Glomerular visceral epithelial cell (primary cell): ENCODE measurements around the gene NELFB.
"Not testable (repeated sequence)": the region's sequence is repeated elsewhere in the genome, so short reads cannot be mapped to it uniquely, and the experiment has no call there.

Experiments
- DNase-seq: peaks from one replicate; pipeline ENCODE4 v3.0.0-alpha.2; 2016; ENCODE audit errors: extremely low spot score

The NELFB gene

DNA sequence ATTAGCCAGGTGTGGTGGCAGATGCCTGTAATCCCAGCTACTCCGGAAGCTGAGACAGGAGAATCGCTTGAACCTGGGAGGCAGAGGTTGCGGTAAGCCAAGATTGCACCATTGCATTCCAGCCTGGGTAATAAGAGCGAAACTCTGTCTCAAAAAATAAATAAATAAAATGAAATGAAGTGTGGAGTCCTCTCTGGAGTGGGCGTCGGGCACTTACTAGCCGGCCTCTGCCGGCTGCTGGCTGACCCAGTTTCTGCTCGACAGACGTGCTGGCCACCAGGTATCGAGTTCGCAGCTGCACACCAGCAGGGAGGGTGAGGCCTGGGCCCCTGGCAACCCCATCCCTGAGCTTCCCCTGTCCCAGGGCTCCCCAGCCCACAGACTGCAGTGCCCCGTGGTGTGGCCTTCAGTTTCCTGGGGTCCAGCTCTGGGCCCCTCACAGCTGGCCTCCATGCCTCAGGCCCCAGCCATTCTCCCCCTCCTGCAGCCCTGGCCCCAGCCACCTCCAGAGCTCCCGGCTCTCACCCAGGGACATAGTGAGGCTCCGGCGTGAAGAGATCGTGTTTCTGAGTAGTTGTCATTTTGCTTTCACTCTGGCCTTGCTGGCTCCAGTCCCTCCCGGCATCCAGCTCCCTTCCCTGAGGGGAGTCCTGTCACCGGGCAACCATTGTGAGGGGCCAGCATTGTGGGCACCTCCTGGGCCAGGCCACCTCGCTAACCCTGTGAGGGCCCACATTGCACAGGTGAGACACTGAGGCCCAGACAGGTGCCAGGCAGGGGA is 7.8 kb upstream of the NELFB start:
- DNase-seq: no peak

DNA sequence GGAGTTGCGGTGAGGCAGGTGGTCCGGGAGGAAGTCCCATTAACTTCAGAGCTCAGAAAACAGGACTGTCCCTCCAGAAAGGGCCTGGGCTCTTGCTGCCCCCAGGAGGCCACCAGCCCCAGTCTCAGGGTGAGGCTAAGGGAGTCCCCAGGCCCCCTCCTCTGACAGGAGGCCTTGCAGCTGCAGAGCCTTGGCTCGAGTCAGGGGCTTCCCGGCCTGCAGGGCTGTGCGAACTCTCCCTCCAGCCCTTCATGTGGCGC is 7.3 kb upstream of the NELFB start:
- DNase-seq: no peak

DNA sequence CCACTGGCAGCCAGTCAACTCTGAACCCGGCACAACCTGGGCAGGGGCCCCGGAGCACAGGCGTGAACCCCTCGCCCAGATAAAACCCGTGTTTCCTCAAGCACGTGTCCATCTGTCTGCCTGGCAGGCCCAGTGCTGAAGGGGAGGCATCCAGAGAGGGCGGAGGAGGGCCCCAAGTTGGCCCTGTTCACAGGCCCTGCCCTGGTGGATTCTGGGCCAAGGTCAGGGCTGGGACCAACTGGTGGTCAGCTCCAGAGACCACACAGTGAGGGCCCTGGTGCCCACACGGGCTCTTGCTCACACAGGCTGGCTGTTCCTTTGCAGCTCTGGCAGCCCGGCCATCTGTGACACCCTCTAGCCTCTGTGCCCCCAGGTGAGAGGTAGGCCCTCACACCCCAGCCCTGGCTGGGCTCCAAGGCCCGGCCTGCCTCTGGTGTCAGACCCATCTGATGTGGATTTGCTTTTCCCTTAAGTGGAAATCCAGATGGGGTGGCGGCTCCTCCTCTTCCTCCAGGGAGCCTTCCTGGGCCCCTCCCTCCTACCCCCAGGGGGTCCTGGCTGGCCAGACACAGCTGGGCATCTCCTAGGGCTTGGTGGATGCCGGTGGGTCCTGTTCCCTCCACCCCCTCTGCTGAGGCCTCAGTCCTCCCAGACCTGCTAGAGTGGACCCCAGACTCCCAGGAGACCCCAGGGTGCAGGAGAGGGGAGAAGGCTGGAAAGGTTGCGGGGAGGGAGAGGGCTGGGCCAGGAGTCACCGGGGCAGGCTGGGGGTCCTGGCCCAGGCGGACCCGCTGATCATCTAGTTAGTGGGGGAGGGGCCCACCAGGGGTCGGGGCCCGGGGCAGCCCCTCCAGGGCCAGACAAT is 4.6 kb upstream of the NELFB start:
- no peak for DNase-seq

- DNase-seq: no peak
Observed at GRCh38 chr9:137251194-137251461, 4.0 kb upstream of the NELFB start, which contains the start of gene STPG3. STPG3 (plus strand) TSS chr9:137251286; CDS start chr9:137251287, 1 bp downstream.

GRCh38 chr9:137251490-137252268 is 3.4 kb upstream of the NELFB start:
- DNase-seq: no peak

- DNase-seq: no peak
Observed at GRCh38 chr9:137252555-137253506, 2.3 kb upstream of the NELFB start.

GRCh38 chr9:137253717-137254623 is 1.2 kb upstream of the NELFB start:
- DNase-seq: no peak

DNA sequence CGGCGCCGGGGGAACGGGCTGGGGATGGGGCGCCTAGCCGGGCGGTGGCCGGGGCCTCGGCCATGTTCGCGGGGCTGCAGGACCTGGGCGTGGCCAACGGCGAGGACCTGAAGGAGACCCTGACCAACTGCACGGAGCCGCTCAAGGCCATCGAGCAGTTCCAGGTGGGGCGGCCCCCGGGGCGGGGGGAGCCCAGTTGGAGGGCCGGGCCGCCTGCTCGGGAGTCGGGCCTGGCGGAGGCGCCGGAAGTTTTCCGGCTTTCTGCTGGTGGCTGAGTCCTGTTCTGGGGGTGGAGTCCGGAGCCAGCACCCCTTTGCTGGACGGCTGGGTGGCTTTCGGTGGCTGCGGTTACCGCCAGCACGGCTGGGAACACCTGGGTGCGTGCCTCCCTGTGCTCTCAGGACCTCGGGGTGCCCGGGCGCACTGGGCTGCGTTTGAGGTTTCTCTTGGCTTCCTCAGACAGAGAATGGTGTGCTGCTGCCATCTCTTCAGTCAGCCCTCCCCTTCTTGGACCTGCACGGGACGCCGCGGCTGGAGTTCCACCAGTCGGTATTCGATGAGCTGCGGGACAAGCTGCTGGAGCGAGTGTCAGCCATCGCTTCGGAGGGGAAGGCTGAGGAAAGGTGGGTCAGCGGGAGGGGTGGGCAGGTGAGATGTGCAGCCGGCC is 454 bp downstream of the NELFB start:
- no peak for DNase-seq

DNA sequence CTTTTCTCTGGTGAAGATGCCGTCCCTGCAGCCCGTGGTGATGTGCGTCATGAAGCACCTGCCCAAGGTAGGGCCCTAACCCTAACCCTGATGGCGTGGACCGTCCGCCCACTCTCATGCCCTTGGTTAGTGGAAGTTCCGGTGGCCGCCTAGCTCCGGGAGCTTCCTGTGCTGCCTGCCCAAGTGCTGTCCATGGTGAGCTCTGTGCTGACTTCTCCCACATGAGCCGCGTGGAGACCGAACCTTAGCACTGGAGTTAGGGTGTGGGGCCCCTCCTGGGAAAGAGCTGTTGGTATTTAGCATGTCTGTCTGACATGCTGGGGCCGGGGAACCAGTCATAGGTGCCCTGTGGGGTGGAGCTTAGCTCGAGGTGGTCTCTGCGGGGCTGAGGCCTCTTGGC is 1.2 kb downstream of the NELFB start:
- no peak for DNase-seq

GRCh38 chr9:137256856-137257255 is 1.7 kb downstream of the NELFB start:
- no peak for DNase-seq

DNA sequence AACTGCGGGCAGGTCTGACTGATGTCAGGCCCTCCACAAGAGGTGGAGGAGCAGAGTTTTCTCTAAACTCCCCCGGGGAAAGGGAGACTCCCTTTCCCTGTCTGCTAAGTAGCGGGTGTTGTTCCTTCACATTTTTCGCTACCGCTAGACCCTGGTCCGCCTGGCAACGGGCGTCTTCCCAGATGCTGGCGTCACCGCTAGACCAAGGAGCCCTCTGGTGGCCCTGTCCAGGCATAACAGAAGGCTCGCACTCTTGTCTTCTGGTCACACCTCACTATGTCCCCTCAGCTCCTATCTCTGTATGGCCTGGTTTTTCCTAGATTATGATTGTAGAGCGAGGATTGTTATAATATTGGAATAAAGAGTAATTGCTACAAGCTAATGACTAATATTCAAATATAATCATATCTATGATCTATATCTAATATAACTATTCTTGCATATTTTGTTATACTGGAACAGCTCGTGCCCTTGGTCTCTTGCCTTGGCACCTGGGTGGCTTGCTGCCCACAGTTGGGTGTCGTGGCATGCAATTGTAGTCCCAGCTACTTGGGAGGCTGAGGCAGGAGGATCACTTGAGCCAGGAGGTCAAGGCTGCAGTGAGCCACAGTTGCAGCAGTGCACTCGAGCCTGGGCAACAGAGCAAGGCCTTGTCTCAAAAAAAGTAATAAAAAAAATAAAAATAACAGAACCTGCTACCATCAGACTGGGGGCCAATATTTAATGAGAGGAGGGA is 7.2 kb downstream of the NELFB start:
- not testable (repeated sequence) for DNase-seq

DNA sequence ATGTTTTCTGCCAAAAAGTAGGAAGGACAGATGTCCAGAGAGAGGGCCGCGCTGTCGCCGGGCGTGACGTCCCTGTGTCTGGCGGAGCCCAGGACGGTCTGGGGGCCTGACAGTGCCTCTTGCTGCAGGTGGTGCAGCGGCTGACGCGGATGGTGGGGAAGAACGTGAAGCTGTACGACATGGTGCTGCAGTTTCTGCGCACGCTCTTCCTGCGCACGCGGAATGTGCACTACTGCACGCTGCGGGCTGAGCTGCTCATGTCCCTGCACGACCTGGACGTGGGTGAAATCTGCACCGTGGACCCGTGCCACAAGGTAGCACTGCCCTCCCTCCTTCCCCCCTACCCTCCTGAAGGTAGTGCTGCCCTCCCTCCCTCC is 7.8 kb downstream of the NELFB start:
- DNase-seq: no peak

- no peak for DNase-seq
Observed at GRCh38 chr9:137263506-137263905, 8.4 kb downstream of the NELFB start.

- no peak for DNase-seq
Observed at GRCh38 chr9:137264067-137264466, 8.9 kb downstream of the NELFB start.

DNA sequence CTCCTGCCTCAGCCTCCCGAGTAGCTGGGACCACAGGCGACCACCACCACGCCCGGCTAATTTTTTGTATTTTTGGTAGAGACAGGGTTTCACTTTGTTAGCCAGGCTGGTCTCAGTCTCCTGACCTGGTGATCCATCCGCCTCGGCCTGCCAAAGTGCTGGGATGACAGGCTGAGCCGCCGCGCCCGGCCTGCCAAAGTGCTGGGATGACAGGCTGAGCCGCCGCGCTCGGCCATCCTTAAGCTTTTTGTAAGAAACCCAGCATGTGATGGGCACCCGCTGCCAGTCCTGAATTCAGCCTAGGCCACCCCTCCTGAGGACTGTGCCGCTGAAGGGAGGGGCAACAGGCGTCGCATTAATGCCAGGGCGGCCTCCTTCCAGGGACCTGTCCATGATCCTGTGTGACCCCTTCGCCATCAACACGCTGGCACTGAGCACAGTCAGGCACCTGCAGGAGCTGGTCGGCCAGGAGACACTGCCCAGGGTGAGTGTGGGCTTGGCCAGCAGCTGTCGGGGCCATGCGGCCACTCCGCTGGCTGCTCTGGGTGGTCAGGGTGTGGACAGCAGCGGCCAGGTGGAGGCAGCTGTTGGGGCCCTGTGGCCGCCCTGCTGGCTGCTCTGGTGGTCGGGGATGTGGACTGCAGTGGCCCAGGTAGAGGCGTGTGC is 10.5 kb downstream of the NELFB start:
- no peak for DNase-seq

- no peak for DNase-seq
Observed at GRCh38 chr9:137266162-137266527, 11.0 kb downstream of the NELFB start.

DNA sequence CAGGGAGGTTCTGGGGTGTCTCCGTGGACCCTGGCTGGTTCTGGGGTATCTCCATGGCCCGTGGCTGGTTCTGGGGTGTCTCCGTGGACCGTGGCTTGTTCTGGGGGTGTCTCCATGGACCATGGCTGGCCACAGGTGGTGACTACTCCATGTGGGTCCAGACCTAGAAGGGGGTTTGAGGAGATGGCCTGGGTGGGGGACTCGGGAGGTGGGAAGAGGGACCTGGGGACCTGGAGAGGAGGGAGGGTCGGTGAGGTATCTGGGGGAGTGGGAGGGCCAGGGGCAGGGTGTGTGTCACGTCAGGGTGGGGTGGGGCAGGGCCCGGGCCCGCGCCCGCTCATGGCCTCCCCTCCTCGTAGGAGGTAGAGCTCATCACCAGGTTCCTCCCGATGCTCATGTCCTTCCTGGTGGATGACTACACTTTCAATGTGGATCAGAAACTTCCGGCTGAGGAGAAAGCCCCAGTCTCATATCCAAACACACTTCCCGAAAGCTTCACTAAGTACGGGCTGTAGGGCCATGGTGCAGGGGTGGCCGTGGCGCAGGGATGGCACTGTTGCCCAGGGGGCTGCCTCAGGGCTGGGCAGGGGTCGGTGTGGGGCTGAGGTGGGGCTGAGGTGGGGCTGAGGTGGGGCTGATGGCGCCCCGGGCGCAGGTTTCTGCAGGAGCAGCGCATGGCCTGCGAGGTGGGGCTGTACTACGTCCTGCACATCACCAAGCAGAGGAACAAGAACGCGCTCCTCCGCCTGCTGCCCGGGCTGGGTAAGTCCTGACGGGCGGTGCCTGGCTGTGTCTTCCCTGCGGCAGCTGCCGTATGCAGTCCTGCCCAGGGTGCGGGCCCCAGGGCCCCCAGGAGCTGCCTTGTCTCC is 11.7 kb downstream of the NELFB start:
- no peak for DNase-seq

- DNase-seq: no peak
Observed at GRCh38 chr9:137267933-137268355, 12.8 kb downstream of the NELFB start.
